Neuronal stem cell (in vitro differentiated cells): Measurements from ENCODE around the gene SPDEF.
A peak's percentile ranks its signal among the peaks of the same experiment; 100 is the strongest.

Experiments used
- DNase-seq: peaks from one replicate; pipeline ENCODE4 v3.0.0-alpha.2; 2013; ENCODE audit warnings: low spot score
- H2AFZ ChIP-seq: one replicate; pipeline ENCODE4 v1.6.1; 2013; ENCODE audit warnings: mild to moderate bottlenecking, low read length, inconsistent platforms
- H2AK5ac ChIP-seq: 2 replicates; pipeline ENCODE4 v1.6.1; 2013; ENCODE audit warnings: low read depth, mild to moderate bottlenecking, inconsistent platforms, low read length, moderate library complexity, mixed read lengths
- H2BK120ac ChIP-seq: 2 replicates; pipeline ENCODE4 v1.6.1; 2013; ENCODE audit warnings: low read depth, mild to moderate bottlenecking, inconsistent platforms, low read length, moderate library complexity, mixed read lengths
- H2BK12ac ChIP-seq: one replicate; pipeline ENCODE4 v1.6.1; 2013; ENCODE audit warnings: low read length, inconsistent platforms
- H2BK15ac ChIP-seq: 2 replicates; pipeline ENCODE4 v1.6.1; 2013; ENCODE audit warnings: mild to moderate bottlenecking, low read length, inconsistent platforms, mixed read lengths
- H2BK5ac ChIP-seq: one replicate; pipeline ENCODE4 v1.6.1; 2013; ENCODE audit warnings: inconsistent platforms, mild to moderate bottlenecking, low read length, moderate library complexity
- H3K14ac ChIP-seq: one replicate; pipeline ENCODE4 v1.6.1; 2013; ENCODE audit warnings: low read length, inconsistent platforms
- H3K18ac ChIP-seq: 2 replicates; pipeline ENCODE4 v1.6.1; 2013; ENCODE audit warnings: low read length, inconsistent platforms
- H3K23ac ChIP-seq: 2 replicates; pipeline ENCODE4 v1.6.1; 2013; ENCODE audit warnings: low read depth, mild to moderate bottlenecking, mixed read lengths, low read length, inconsistent platforms; ENCODE audit not compliant: poor library complexity
- H3K27ac ChIP-seq: replicated peaks from 3 replicates; pipeline ENCODE4 v1.5.1; 2013; ENCODE audit warnings: low read length, inconsistent platforms
- H3K27me3 ChIP-seq, 3 experiments: 2 replicates each; pipeline ENCODE4 v1.6.1; 2013; ENCODE audit warnings: low read length in 3 of 3, mild to moderate bottlenecking in 2 of 3, inconsistent platforms in 1 of 3, low read depth in 1 of 3, mixed read lengths in 1 of 3, moderate library complexity in 1 of 3; ENCODE audit not compliant: control insufficient read depth in 3 of 3, insufficient read depth in 3 of 3
- H3K36me3 ChIP-seq, 2 donors: replicated peaks in 1 of 2; 2 replicates each; pipeline ENCODE4 v1.6.1; 2013; ENCODE audit warnings: low read length in 2 of 2; ENCODE audit not compliant: control insufficient read depth in 2 of 2, insufficient read depth in 2 of 2
- H3K4ac ChIP-seq: 2 replicates; pipeline ENCODE4 v1.6.1; 2013; ENCODE audit warnings: inconsistent platforms, mild to moderate bottlenecking, low read length, moderate library complexity
- H3K4me1 ChIP-seq, 2 donors: 1 replicate in 1 of 2; 2 replicates in 1 of 2; pipeline ENCODE4 v1.6.1; 2013; ENCODE audit warnings: low read length in 2 of 2, low read depth in 1 of 2; ENCODE audit not compliant: control insufficient read depth in 2 of 2, insufficient read depth in 1 of 2
- H3K4me2 ChIP-seq: one replicate; pipeline ENCODE4 v1.6.1; 2013; ENCODE audit warnings: mild to moderate bottlenecking, low read length, inconsistent platforms; ENCODE audit not compliant: insufficient read depth, poor library complexity, severe bottlenecking
- H3K4me3 ChIP-seq, 2 donors: 2 replicates each; pipeline ENCODE4 v1.5.1; 2013; ENCODE audit warnings: low read length in 2 of 2, mild to moderate bottlenecking in 2 of 2, inconsistent platforms in 1 of 2, moderate library complexity in 1 of 2
- H3K79me1 ChIP-seq: one replicate; pipeline ENCODE4 v1.6.1; 2013; ENCODE audit warnings: low read depth, mild to moderate bottlenecking, inconsistent platforms, low read length, moderate library complexity
- H3K9ac ChIP-seq: one replicate; pipeline ENCODE4 v1.6.1; 2013; ENCODE audit warnings: mild to moderate bottlenecking, low read depth, low read length, inconsistent platforms; ENCODE audit not compliant: poor library complexity
- H3K9me3 ChIP-seq, 2 donors: replicated peaks in 1 of 2; 2 replicates each; pipeline versions ENCODE3 to v1.6.1; 2013; ENCODE audit warnings: low read length in 2 of 2, mild to moderate bottlenecking in 2 of 2, inconsistent platforms in 1 of 2, low read depth in 1 of 2, mixed read lengths in 1 of 2, moderate library complexity in 1 of 2; ENCODE audit not compliant: control insufficient read depth in 2 of 2, insufficient read depth in 1 of 2
- H4K8ac ChIP-seq: one replicate; pipeline ENCODE4 v1.6.1; 2013; ENCODE audit warnings: low read depth, mild to moderate bottlenecking, inconsistent platforms, low read length, moderate library complexity
- H4K91ac ChIP-seq: one replicate; pipeline ENCODE4 v1.6.1; 2013; ENCODE audit warnings: low read length, low read depth, mild to moderate bottlenecking, inconsistent platforms; ENCODE audit not compliant: poor library complexity
- WGBS, 2 donors: extraction: QIAGEN DNeasy Blood & Tissue Kit; methylation state at CpG; one replicate each; pipeline ENCODE4 v1.1.7; 2013; ENCODE audit warnings: missing lambda C conversion rate in 2 of 2, mixed read lengths in 1 of 2; ENCODE audit not compliant: insufficient read length in 2 of 2, insufficient replicate concordance in 1 of 2; ENCODE audit errors: extremely low coverage in 2 of 2; 5-methylcytosine and 5-hydroxymethylcytosine counted together

The SPDEF gene

GRCh38 chr6:34553146-34553545, 3.0 kb downstream of the SPDEF start:
- H3K14ac ChIP-seq, result no peak overlapping the region
- no peak overlapping the region for H3K4me3 ChIP-seq
- no peaks in the 10 kb centered on the region for H3K36me3 ChIP-seq
- peaks cover 1% of the 10 kb centered on the region for H3K79me1 ChIP-seq
- H3K23ac ChIP-seq, result no peak overlapping the region
- H2BK12ac ChIP-seq, result no peak overlapping the region
- H2AK5ac ChIP-seq, result peak overlapping the region; percentile 82
- no peak overlapping the region for H3K18ac ChIP-seq
- no CpG with 5 or more reads among the region's 4 CpGs for WGBS, 2 donors
- no peak overlapping the region for H2AFZ ChIP-seq
- no peak overlapping the region for H3K4ac ChIP-seq
- H2BK15ac ChIP-seq, result no peak overlapping the region
- H3K27ac ChIP-seq, result no peak overlapping the region
- H3K27me3 ChIP-seq, result peaks cover 0 to 25% (median 0%) of the 10 kb centered on the region in 3 experiments
- DNase-seq, result no peak
- H3K9me3 ChIP-seq, result peaks cover 0 to under 1% of the 10 kb centered on the region in 2 donors
- no peak overlapping the region for H3K4me2 ChIP-seq
- no peak overlapping the region for H3K9ac ChIP-seq
- H2BK5ac ChIP-seq, result no peak overlapping the region
- H3K4me1 ChIP-seq, result peaks cover 6% of the 10 kb centered on the region in 2 donors
- H4K8ac ChIP-seq, result no peak overlapping the region
- no peak overlapping the region for H4K91ac ChIP-seq
- no peak overlapping the region for H2BK120ac ChIP-seq

GRCh38 chr6:34552620-34553019, 3.5 kb downstream of the SPDEF start:
- Histone ChIP-seq H3K79me1 (peaks cover 1% of the 10 kb centered on the region), H3K18ac (peak overlapping the region; percentile 82), H3K4me2 (no peak overlapping the region), H3K23ac (no peak overlapping the region), H4K8ac (no peak overlapping the region), H2AK5ac (peak overlapping the region; percentile 82), H3K14ac (peak overlapping the region; percentile 66), H2BK5ac (peak overlapping the region; percentile 11), H2BK120ac (no peak overlapping the region), H2BK12ac (no peak overlapping the region), H3K36me3 (no peaks in the 10 kb centered on the region), H3K27me3 (peaks cover 0 to 30% (median 0%) of the 10 kb centered on the region in 3 experiments), H3K4me1 (peaks cover 6% of the 10 kb centered on the region in 2 donors), H3K4me3 (no peak overlapping the region), H3K4ac (no peak overlapping the region), H3K9ac (peak overlapping the region; percentile 39), H2BK15ac (no peak overlapping the region), H3K27ac (no peak overlapping the region), H2AFZ (no peak overlapping the region), H4K91ac (no peak overlapping the region), H3K9me3 (no peaks in the 10 kb centered on the region)
- DNase-seq, result no peak
- WGBS, 2 donors, result no CpG with 5 or more reads among the region's 5 CpGs

- no CpG with 5 or more reads among the region's 8 CpGs for WGBS, 2 donors
- peaks cover 1% of the 10 kb centered on the region for H3K79me1 ChIP-seq
- H2BK5ac ChIP-seq, result peak overlapping the region; percentile 53
Measured at GRCh38 chr6:34551720-34552119, 4.4 kb downstream of the SPDEF start.

GRCh38 chr6:34549804-34550202, 6.3 kb downstream of the SPDEF start:
- H3K9me3 ChIP-seq, result no peaks in the 10 kb centered on the region
- H3K4me1 ChIP-seq, result peaks cover 6 to 8% of the 10 kb centered on the region in 2 donors
- no peak for DNase-seq
- H2BK12ac ChIP-seq, result no peak overlapping the region
- no CpG with 5 or more reads among the region's 2 CpGs for whole genome bisulfite sequencing, 2 donors
- H3K79me1 ChIP-seq, result peaks cover 1% of the 10 kb centered on the region
- H3K27me3 ChIP-seq, result peaks cover 0 to 48% (median 0%) of the 10 kb centered on the region in 3 experiments
- H3K4me3 ChIP-seq, result no peak overlapping the region
- H2BK120ac ChIP-seq, result peak overlapping the region; percentile 72
- no peak overlapping the region for H3K14ac ChIP-seq
- peak overlapping the region; percentile 21 for H3K23ac ChIP-seq
- H4K8ac ChIP-seq, result no peak overlapping the region
- no peak overlapping the region for H3K4ac ChIP-seq
- H2BK15ac ChIP-seq, result no peak overlapping the region
- H2AFZ ChIP-seq, result no peak overlapping the region
- H3K9ac ChIP-seq, result no peak overlapping the region
- no peak overlapping the region for H3K27ac ChIP-seq
- no peak overlapping the region for H3K18ac ChIP-seq
- no peak overlapping the region for H4K91ac ChIP-seq
- H3K4me2 ChIP-seq, result no peak overlapping the region
- peak overlapping the region; percentile 67 for H2BK5ac ChIP-seq
- no peaks in the 10 kb centered on the region for H3K36me3 ChIP-seq
- H2AK5ac ChIP-seq, result peak overlapping the region; percentile 76

More at GRCh38 chr6:34551720-34552119, 4.4 kb downstream of the SPDEF start:
- Histone ChIP-seq H3K14ac (peak overlapping the region; percentile 71), H3K4me1 (peaks cover 6 to 8% of the 10 kb centered on the region in 2 donors), H3K9ac (no peak overlapping the region), H3K27ac (no peak overlapping the region), H4K91ac (no peak overlapping the region), H3K4ac (no peak overlapping the region), H3K36me3 (no peaks in the 10 kb centered on the region), H3K27me3 (peaks cover 0 to 33% (median 0%) of the 10 kb centered on the region in 3 experiments), H2AFZ (peak overlapping the region; percentile 61), H3K18ac (peak overlapping the region; percentile 82), H2BK15ac (no peak overlapping the region), H4K8ac (peak overlapping the region; percentile 52), H2BK120ac (no peak overlapping the region), H3K9me3 (no peaks in the 10 kb centered on the region), H3K4me3 (no peak overlapping the region), H2BK12ac (no peak overlapping the region), H2AK5ac (peak overlapping the region; percentile 60), H3K4me2 (no peak overlapping the region), H3K23ac (peak overlapping the region; percentile 89)
- no peak for DNase-seq
